RWPE1 (cell line): Measurements from ENCODE around the gene DNAH1.

Experiments
- CTCF ChIA-PET: fragments of 350-600 bp; sonication (Branson Sonifier 250); formaldehyde crosslinking; extraction: SDS; loops from one replicate; lab custom pipeline; 2021; lab: Yijun Ruan, JAX
- POLR2A ChIA-PET: fragments of 400-600 bp; formaldehyde crosslinking; extraction: SDS; loops from one replicate; lab custom pipeline; 2020; ENCODE audit warnings: antibody characterized with exemption; ENCODE audit not compliant: low non-redundant PET; lab: Yijun Ruan, JAX
- DNase-seq: peaks from one replicate; pipeline ENCODE4 v3.0.0; 2012; ENCODE audit warnings: low spot score
- H3K27ac ChIP-seq: fragments of 450-650 bp; 2 replicates; pipeline ENCODE4 v1.5.1; 2017
- CTCF ChIP-seq: fragments of 450-650 bp; conservative IDR thresholded peaks from 2 replicates; pipeline ENCODE4 v1.5.1; 2017; ENCODE audit warnings: low read depth, mild to moderate bottlenecking

The DNAH1 gene

GRCh38 chr3:52440671-52441070 is 124.6 kb downstream of the DNAH1 start:
- no peak for TF ChIP-seq CTCF
- ChIA-PET POLR2A (no interaction called here), CTCF (no interaction called here)
- no peak overlapping the region for H3K27ac ChIP-seq
- DNase-seq: no peak

GRCh38 chr3:52441091-52441771 is 125.1 kb downstream of the DNAH1 start:
- POLR2A ChIA-PET: no interaction called here
- no peak for TF ChIP-seq CTCF

GRCh38 chr3:52441772-52442332 is 125.7 kb downstream of the DNAH1 start:
- no peak overlapping the region for H3K27ac ChIP-seq
- no peak for TF ChIP-seq CTCF
- ChIA-PET POLR2A (no interaction called here), CTCF (no interaction called here)
- DNase-seq: no peak

More at GRCh38 chr3:52441091-52441771, 125.1 kb downstream of the DNAH1 start:
- no peak for DNase-seq
- no peak overlapping the region for H3K27ac ChIP-seq
- CTCF ChIA-PET: no interaction called here

- no peak for DNase-seq
- CTCF ChIA-PET: no interaction called here
- TF ChIP-seq CTCF: no peak
- no peak overlapping the region for H3K27ac ChIP-seq
- POLR2A ChIA-PET: no interaction called here
Observed at GRCh38 chr3:52442409-52443267, 126.5 kb downstream of the DNAH1 start.

GRCh38 chr3:52443268-52443610 is 127.1 kb downstream of the DNAH1 start:
- no peak for DNase-seq
- no peak for TF ChIP-seq CTCF
- ChIA-PET CTCF (interaction anchor here (0.7 kb wide), 1 partner anchor 14 kb away, joined by 3 read pairs; no protein-coding TSS in a partner anchor), POLR2A (no interaction called here)
- no peak overlapping the region for H3K27ac ChIP-seq
